ENCODE results near the gene SECISBP2.

DNA sequence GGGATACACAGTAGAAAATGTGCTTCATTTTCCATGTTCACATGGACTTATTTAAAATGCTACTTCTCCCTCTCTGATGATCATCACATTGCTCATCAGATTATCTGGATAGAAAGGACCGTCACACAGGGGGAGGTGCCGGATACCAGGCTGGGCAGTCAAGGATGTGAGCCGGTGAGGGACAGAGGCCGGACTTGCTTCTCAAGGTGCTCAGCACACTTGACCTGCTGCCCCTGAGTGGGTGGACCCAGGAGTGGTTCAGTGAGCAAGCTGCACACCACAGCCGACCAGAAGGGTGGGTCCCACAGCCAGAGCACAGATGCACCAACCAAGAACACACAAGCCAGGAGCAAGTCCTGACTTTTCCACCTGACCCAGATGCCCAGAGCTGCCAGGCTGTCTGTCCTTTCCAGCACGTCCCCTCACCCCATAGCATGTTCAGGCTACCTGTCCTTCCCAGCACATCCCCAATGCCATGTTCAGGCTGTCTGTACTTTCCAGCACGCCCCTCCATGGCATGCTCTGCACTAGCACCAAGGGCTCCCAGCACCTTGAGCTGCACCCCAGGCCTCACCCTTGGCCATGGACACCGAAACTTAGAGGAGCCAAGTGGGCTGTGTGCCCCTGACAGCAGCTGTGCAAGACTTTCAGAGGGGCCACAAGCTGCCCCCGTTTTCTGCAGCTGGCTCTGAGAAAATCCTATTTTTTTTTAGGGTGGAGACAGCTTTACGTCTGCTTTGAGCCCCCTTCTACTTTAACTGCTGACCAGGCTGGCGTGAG lies 77.8 kb downstream of the SECISBP2 start:
- no peak for TF ChIP-seq POLR2A (IDR thresholded peaks at IDR 0.05)
- TF ChIP-seq, protein P1, sequence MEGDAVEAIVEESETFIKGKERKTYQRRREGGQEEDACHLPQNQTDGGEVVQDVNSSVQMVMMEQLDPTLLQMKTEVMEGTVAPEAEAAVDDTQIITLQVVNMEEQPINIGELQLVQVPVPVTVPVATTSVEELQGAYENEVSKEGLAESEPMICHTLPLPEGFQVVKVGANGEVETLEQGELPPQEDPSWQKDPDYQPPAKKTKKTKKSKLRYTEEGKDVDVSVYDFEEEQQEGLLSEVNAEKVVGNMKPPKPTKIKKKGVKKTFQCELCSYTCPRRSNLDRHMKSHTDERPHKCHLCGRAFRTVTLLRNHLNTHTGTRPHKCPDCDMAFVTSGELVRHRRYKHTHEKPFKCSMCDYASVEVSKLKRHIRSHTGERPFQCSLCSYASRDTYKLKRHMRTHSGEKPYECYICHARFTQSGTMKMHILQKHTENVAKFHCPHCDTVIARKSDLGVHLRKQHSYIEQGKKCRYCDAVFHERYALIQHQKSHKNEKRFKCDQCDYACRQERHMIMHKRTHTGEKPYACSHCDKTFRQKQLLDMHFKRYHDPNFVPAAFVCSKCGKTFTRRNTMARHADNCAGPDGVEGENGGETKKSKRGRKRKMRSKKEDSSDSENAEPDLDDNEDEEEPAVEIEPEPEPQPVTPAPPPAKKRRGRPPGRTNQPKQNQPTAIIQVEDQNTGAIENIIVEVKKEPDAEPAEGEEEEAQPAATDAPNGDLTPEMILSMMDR (IDR thresholded peaks at IDR 0.05): no peak
